Measurements from ENCODE around the gene SULT1C4. TPM values are rescaled to one million over a fixed set of nuclear protein-coding genes. Genes with fewer than 3 reads are reported as not detected.

The SULT1C4 gene
- total RNA-seq, 3 donors from 2014 or later: 1.4 to 19.8 (median 5.9) TPM

GRCh38 chr2:108347786-108348185 is 30.0 kb upstream of the SULT1C4 start:
- TF ChIP-seq POLR2AphosphoS5 (IDR thresholded peaks at IDR 0.05) (no peak), POLR2A (IDR thresholded peaks at IDR 0.05) (no peak)
- H3K4me1 ChIP-seq: no peaks in the 10 kb centered on the region
- DNase-seq (ENCODE audit: low spot score in 2 of 2): no peak
- no peaks in the 10 kb centered on the region for H3K36me3 ChIP-seq
- intact Hi-C loops (cut with DNase I; ENCODE audit: low total_unique reads): no loop called here
- H3K27me3 ChIP-seq: no peaks in the 10 kb centered on the region
- H3K4me3 ChIP-seq: no peak overlapping the region
- no peak overlapping the region for H3K27ac ChIP-seq
- no peaks in the 10 kb centered on the region for H3K9me3 ChIP-seq

GRCh38 chr2:108348816-108349570 is 28.8 kb upstream of the SULT1C4 start:
- no peak overlapping the region for H3K27ac ChIP-seq
- DNase-seq (ENCODE audit: low spot score in 2 of 2): no peak
- H3K4me1 ChIP-seq: no peaks in the 10 kb centered on the region
- TF ChIP-seq POLR2AphosphoS5 (IDR thresholded peaks at IDR 0.05): no peak
- TF ChIP-seq POLR2A (IDR thresholded peaks at IDR 0.05): no peak
- TF ChIP-seq CTCF (IDR thresholded peaks at IDR 0.05): no peak
- no peaks in the 10 kb centered on the region for H3K36me3 ChIP-seq
- H3K4me3 ChIP-seq: no peak overlapping the region
- intact Hi-C loops (cut with DNase I; ENCODE audit: low total_unique reads): no loop called here
- H3K9me3 ChIP-seq: no peaks in the 10 kb centered on the region
- no peaks in the 10 kb centered on the region for H3K27me3 ChIP-seq

- intact Hi-C loops (cut with DNase I; ENCODE audit: low total_unique reads): no loop called here
These were observed 28.2 kb upstream of the SULT1C4 start for GRCh38 chr2:108349571-108349928.

GRCh38 chr2:108351889-108352288 is 25.9 kb upstream of the SULT1C4 start:
- H3K27me3 ChIP-seq: no peaks in the 10 kb centered on the region

More at GRCh38 chr2:108349571-108349928, 28.2 kb upstream of the SULT1C4 start:
- Histone ChIP-seq H3K9me3 (no peaks in the 10 kb centered on the region), H3K36me3 (no peaks in the 10 kb centered on the region), H3K4me3 (no peak overlapping the region), H3K27ac (no peak overlapping the region), H3K4me1 (no peaks in the 10 kb centered on the region), H3K27me3 (no peaks in the 10 kb centered on the region)
- no peak for DNase-seq (ENCODE audit: low spot score in 2 of 2)
- no peak for TF ChIP-seq CTCF (IDR thresholded peaks at IDR 0.05)
- no peak for TF ChIP-seq POLR2A (IDR thresholded peaks at IDR 0.05)
- TF ChIP-seq POLR2AphosphoS5 (IDR thresholded peaks at IDR 0.05): no peak

GRCh38 chr2:108354136-108354535 is 23.6 kb upstream of the SULT1C4 start:
- Histone ChIP-seq H3K4me3 (no peak overlapping the region), H3K27me3 (no peaks in the 10 kb centered on the region), H3K4me1 (no peaks in the 10 kb centered on the region), H3K27ac (no peak overlapping the region), H3K36me3 (no peaks in the 10 kb centered on the region), H3K9me3 (no peaks in the 10 kb centered on the region)
- DNase-seq (ENCODE audit: low spot score in 2 of 2): no peak
- intact Hi-C loops (cut with DNase I; ENCODE audit: low total_unique reads): no loop called here
- no peak for TF ChIP-seq POLR2AphosphoS5 (IDR thresholded peaks at IDR 0.05)
- TF ChIP-seq CTCF (IDR thresholded peaks at IDR 0.05): no peak
- no peak for TF ChIP-seq POLR2A (IDR thresholded peaks at IDR 0.05)

More at GRCh38 chr2:108351889-108352288, 25.9 kb upstream of the SULT1C4 start:
- Histone ChIP-seq H3K4me1 (no peaks in the 10 kb centered on the region), H3K36me3 (no peaks in the 10 kb centered on the region), H3K27ac (no peak overlapping the region), H3K4me3 (no peak overlapping the region), H3K9me3 (no peaks in the 10 kb centered on the region)
- intact Hi-C loops (cut with DNase I; ENCODE audit: low total_unique reads): no loop called here
- DNase-seq (ENCODE audit: low spot score in 2 of 2): no peak
- TF ChIP-seq CTCF (IDR thresholded peaks at IDR 0.05) (no peak), POLR2AphosphoS5 (IDR thresholded peaks at IDR 0.05) (no peak), POLR2A (IDR thresholded peaks at IDR 0.05) (no peak)

Data from breast epithelium (tissue), 4 donors.